ENCODE data around the gene MYBPH. TPM values are rescaled to one million over a fixed set of nuclear protein-coding genes. Genes with fewer than 3 reads are reported as not detected.

MYBPH gene
- total and polyA plus RNA-seq, 10 of the 15 experiments (the other 5 are each of a cell fraction or from before 2014, with no cell fraction given) = 0.06 to 0.10 TPM; not detected in 8

DNA sequence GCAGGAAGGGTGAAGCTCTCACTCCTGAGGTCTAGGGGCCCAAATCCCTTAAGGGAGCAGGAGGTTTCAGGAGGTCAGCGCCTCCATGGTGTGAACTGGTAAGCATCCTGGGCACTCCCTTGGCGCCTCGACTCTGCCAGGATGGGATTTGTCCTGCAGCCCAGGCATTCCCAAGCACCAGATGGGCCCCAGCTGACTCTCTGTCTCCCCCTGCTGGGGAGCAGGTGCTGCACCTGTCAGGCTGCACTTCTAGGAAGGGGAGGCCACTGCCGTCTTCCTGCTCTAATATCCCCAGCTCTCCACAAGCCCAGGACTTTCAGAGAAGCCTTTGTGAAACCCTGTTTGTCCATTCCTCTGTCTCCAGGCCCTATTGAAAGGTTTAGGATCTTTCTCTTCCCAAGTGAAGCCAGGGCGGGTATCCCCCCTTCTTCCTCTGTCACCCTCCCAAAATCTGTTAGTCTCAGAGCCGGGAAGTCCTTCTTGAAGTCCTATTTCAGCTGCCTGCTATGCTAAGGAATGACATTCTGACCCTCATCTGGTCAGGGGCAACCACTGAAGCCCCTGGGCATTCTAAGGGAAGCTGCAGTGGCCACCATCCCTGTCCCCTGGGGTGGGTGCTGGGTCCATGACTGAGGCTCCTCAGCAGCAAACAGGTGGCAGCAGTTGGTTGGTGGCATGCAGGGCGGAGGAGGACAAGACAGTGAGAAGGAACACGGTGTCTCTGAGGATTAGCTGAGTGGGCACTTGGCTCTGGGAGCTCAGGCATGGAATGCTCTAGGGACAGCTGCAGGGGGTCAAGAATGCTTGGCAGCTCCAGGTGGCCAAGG, 3.2 kb downstream of the MYBPH start:
- H4K20me1 ChIP-seq (ENCODE audit: control insufficient read depth, insufficient read depth) = no peaks in the 10 kb centered on the region
- no peaks in the 10 kb centered on the region for H3K79me2 ChIP-seq (ENCODE audit: control insufficient read depth, insufficient read depth, low read length)
- BruUV-seq (replicated peaks) = no TSS peak
- ATAC-seq = peak; percentile 65
- ChIA-PET CTCF (interaction anchor here (0.5 to 3.9 kb wide), 42 partner anchors 8 to 420 kb away, joined by 3 to 65 read pairs (median 4); partner anchors contain the start of genes CHI3L1 and MYOG), SMC1A (ENCODE audit: uncharacterized antibody, unreplicated experiment) (interaction anchor here (1.1 to 3.6 kb wide), 12 partner anchors 11 to 133 kb away, joined by 3 to 28 read pairs (median 7); no protein-coding TSS in a partner anchor), RAD21 (ENCODE audit: unreplicated experiment) (interaction anchor here (0.9 to 4.5 kb wide), 10 partner anchors 10 to 138 kb away, joined by 3 to 35 read pairs (median 5); no protein-coding TSS in a partner anchor), POLR2A (interaction anchor here (1.1 kb wide), 1 partner anchor 10 kb away, joined by 4 read pairs; no protein-coding TSS in a partner anchor)
- 13% methylated on average over 8 of the region's 8 CpGs for WGBS (ENCODE audit: insufficient coverage, insufficient replicate concordance, low lambda C conversion rate, missing lambda C conversion rate)
- no peak overlapping the region for H3K27ac ChIP-seq (ENCODE audit: control insufficient read depth, insufficient read depth)
- H3K4me2 ChIP-seq (ENCODE audit: control insufficient read depth, insufficient read depth) = no peak overlapping the region
- no peaks in the 10 kb centered on the region for H3K9me3 ChIP-seq (replicated peaks; ENCODE audit: control insufficient read depth, insufficient read depth, low read length)
- in situ Hi-C loops (cut with MboI) (no loop called here), intact Hi-C loops (cut with micrococcal nuclease; ENCODE audit: unreplicated experiment) (loop anchor here (1.0 to 5.0 kb wide), 4 partner anchors 44 to 133 kb away; no protein-coding TSS in a partner anchor)
- peak; percentile 81 for FAIRE-seq
- no peak overlapping the region for H3K9ac ChIP-seq (ENCODE audit: control insufficient read depth, insufficient read depth, low read length)
- TF ChIP-seq TCF12 (IDR thresholded peaks at IDR 0.05; ENCODE audit: low read depth, low read length) = peak; percentile 78
- TF ChIP-seq, protein P1, sequence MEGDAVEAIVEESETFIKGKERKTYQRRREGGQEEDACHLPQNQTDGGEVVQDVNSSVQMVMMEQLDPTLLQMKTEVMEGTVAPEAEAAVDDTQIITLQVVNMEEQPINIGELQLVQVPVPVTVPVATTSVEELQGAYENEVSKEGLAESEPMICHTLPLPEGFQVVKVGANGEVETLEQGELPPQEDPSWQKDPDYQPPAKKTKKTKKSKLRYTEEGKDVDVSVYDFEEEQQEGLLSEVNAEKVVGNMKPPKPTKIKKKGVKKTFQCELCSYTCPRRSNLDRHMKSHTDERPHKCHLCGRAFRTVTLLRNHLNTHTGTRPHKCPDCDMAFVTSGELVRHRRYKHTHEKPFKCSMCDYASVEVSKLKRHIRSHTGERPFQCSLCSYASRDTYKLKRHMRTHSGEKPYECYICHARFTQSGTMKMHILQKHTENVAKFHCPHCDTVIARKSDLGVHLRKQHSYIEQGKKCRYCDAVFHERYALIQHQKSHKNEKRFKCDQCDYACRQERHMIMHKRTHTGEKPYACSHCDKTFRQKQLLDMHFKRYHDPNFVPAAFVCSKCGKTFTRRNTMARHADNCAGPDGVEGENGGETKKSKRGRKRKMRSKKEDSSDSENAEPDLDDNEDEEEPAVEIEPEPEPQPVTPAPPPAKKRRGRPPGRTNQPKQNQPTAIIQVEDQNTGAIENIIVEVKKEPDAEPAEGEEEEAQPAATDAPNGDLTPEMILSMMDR (IDR thresholded peaks at IDR 0.05 in 2 of 3, conservative IDR thresholded peaks at IDR 0.05 in 1 of 3; ENCODE audit: control insufficient read depth in 2 of 3, extremely low read depth in 1 of 3, insufficient read depth in 1 of 3, low read depth in 3 of 3, low read length in 3 of 3) = peak; percentile 69 to 96 (median 90)
- TF ChIP-seq, protein P2, sequence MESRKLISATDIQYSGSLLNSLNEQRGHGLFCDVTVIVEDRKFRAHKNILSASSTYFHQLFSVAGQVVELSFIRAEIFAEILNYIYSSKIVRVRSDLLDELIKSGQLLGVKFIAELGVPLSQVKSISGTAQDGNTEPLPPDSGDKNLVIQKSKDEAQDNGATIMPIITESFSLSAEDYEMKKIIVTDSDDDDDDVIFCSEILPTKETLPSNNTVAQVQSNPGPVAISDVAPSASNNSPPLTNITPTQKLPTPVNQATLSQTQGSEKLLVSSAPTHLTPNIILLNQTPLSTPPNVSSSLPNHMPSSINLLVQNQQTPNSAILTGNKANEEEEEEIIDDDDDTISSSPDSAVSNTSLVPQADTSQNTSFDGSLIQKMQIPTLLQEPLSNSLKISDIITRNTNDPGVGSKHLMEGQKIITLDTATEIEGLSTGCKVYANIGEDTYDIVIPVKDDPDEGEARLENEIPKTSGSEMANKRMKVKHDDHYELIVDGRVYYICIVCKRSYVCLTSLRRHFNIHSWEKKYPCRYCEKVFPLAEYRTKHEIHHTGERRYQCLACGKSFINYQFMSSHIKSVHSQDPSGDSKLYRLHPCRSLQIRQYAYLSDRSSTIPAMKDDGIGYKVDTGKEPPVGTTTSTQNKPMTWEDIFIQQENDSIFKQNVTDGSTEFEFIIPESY (IDR thresholded peaks at IDR 0.05) = no peak
- TF ChIP-seq TAF1 (IDR thresholded peaks at IDR 0.05; ENCODE audit: borderline replicate concordance, low read depth, low read length) = no peak
- no peak for TF ChIP-seq CHD2 (IDR thresholded peaks at IDR 0.05; ENCODE audit: borderline replicate concordance, low read depth, low read length)
- TF ChIP-seq, protein P3, sequence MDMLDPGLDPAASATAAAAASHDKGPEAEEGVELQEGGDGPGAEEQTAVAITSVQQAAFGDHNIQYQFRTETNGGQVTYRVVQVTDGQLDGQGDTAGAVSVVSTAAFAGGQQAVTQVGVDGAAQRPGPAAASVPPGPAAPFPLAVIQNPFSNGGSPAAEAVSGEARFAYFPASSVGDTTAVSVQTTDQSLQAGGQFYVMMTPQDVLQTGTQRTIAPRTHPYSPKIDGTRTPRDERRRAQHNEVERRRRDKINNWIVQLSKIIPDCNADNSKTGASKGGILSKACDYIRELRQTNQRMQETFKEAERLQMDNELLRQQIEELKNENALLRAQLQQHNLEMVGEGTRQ (IDR thresholded peaks at IDR 0.05; ENCODE audit: borderline replicate concordance, low read depth, low read length) = no peak
- peak; percentile 54 for TF ChIP-seq RAD21 (IDR thresholded peaks at IDR 0.05; ENCODE audit: insufficient read depth, low read depth, low read length)
- TF ChIP-seq TCF3 (IDR thresholded peaks at IDR 0.05; ENCODE audit: borderline replicate concordance, insufficient read depth, low read depth, low read length) = 0 out of 2 replicates have a peak, but pooled peaks have one; percentile 50
- TF ChIP-seq SMC3 (IDR thresholded peaks at IDR 0.05; ENCODE audit: borderline replicate concordance, low read length) = peak; percentile 53; the same call in 1 of the 2 replicates
- peak overlapping the region; percentile 35 for H2AFZ ChIP-seq (ENCODE audit: control insufficient read depth, low read depth, low read length)
- H3K27me3 ChIP-seq (replicated peaks in 1 of 2; ENCODE audit: control insufficient read depth in 2 of 2, insufficient read depth in 2 of 2, low read length in 1 of 2) = no peaks in the 10 kb centered on the region; a peak in 2 of 4 replicates
- no peak overlapping the region for H3K4me3 ChIP-seq
- H3K4me1 ChIP-seq (ENCODE audit: control insufficient read depth, insufficient read depth, low read length) = peaks cover 4% of the 10 kb centered on the region; the same call in 1 of the 2 replicates
- DNase-seq (ENCODE audit: low read depth, low spot score) = no peak
- H3K36me3 ChIP-seq (ENCODE audit: control insufficient read depth in 2 of 2, insufficient read depth in 2 of 2, low read length in 1 of 2) = no peaks in the 10 kb centered on the region
